ENCODE measurements around the gene ZBTB11. TPM values are rescaled to one million over a fixed set of nuclear protein-coding genes. Genes with fewer than 3 reads are reported as not detected.

Gene ZBTB11
- total and polyA plus RNA-seq, 2 of the 13 experiments (the other 11 are each of a cell fraction or from before 2014, with no cell fraction given): 5.9 to 18.1 TPM

- no peak for TF ChIP-seq MNT (IDR thresholded peaks at IDR 0.05)
- TF ChIP-seq ZNF589 (CRISPR knock-in tag; conservative IDR thresholded peaks at IDR 0.05): peak; percentile 78; the same call in 1 of the 2 replicates
- TF ChIP-seq ZNF644 (CRISPR knock-in tag; IDR thresholded peaks at IDR 0.05; ENCODE audit: low read depth): no peak
- TF ChIP-seq ZXDC (CRISPR knock-in tag; IDR thresholded peaks at IDR 0.05): no peak
- no peak for TF ChIP-seq ZNF101 (CRISPR knock-in tag; IDR thresholded peaks at IDR 0.05; ENCODE audit: borderline replicate concordance, low read depth)
- TF ChIP-seq NR2F2 (IDR thresholded peaks at IDR 0.05; ENCODE audit: borderline replicate concordance, low read depth): no peak
- peak; percentile 49; the same call in 1 of the 2 replicates for TF ChIP-seq KDM2A (CRISPR knock-in tag; IDR thresholded peaks at IDR 0.05; ENCODE audit: borderline replicate concordance, low read depth)
- no peak for TF ChIP-seq ZBTB3 (CRISPR knock-in tag; IDR thresholded peaks at IDR 0.05; ENCODE audit: borderline replicate concordance, low read depth)
- peak; percentile 86 for TF ChIP-seq ZNF501 (CRISPR knock-in tag; IDR thresholded peaks at IDR 0.05)
- peak in 1 of 2 experiments; percentile 34; a peak in 1 of 4 replicates for TF ChIP-seq KLF16 (CRISPR knock-in tag; IDR thresholded peaks at IDR 0.05)
- TF ChIP-seq PCBP2 (optimal IDR thresholded peaks at IDR 0.05; ENCODE audit: low read depth, low read length, poor library complexity, severe bottlenecking): no peak
- no peak for TF ChIP-seq NONO (IDR thresholded peaks at IDR 0.05)
- TF ChIP-seq NONO (CRISPR knock-in tag; conservative IDR thresholded peaks at IDR 0.05): peak; percentile 52; the same call in 1 of the 2 replicates
- no peak for TF ChIP-seq SRF (IDR thresholded peaks at IDR 0.05; ENCODE audit: low read depth, low read length)
- TF ChIP-seq HNRNPLL (IDR thresholded peaks at IDR 0.05; ENCODE audit: low read depth, low read length, poor library complexity, severe bottlenecking): peak; percentile 13
- no peak for TF ChIP-seq NFKBIZ (CRISPR knock-in tag; IDR thresholded peaks at IDR 0.05)
- TF ChIP-seq SUZ12 (IDR thresholded peaks at IDR 0.05; ENCODE audit: low read depth, low read length): peak; percentile 89
- no peak for TF ChIP-seq SNAPC4 (CRISPR knock-in tag; IDR thresholded peaks at IDR 0.05)
These were observed 47.6 kb upstream of the ZBTB11 start, which contains the start of gene CEP97 (continued) for GRCh38 chr3:101724329-101725193.

Data from HepG2 (cell line).